Cardiac muscle cell (in vitro differentiated cells and primary cell): ENCODE measurements around the gene PDCD1LG2. TPM values are rescaled to one million over a fixed set of nuclear protein-coding genes. Genes with fewer than 3 reads are reported as not detected.

ENCODE experiments used
- DNase-seq, 2 donors: peaks; one replicate each; pipeline versions ENCODE4 v3.0.0 to v3.0.0-alpha.2; 2010 to 2017; ENCODE audit warnings: low read depth in 1 of 2, low spot score in 1 of 2
- H3K27ac ChIP-seq: fragments of 200-600 bp; sonication (generic); 2 replicates; pipeline ENCODE4 v1.5.1; 2016
- H3K27me3 ChIP-seq: fragments of 200-600 bp; sonication (generic); 2 replicates; pipeline ENCODE4 v1.6.0; 2016; ENCODE audit warnings: control low read depth
- H3K36me3 ChIP-seq: fragments of 200-600 bp; sonication (generic); 2 replicates; pipeline ENCODE4 v1.5.1; 2016; ENCODE audit warnings: control low read depth
- H3K4me1 ChIP-seq: fragments of 200-600 bp; sonication (generic); 2 replicates; pipeline ENCODE4 v1.8.1; 2017; ENCODE audit warnings: low read depth, mild to moderate bottlenecking, mixed run types
- H3K4me3 ChIP-seq: fragments of 200-600 bp; sonication (generic); 2 replicates; pipeline ENCODE4 v1.5.1; 2016; ENCODE audit warnings: mild to moderate bottlenecking
- H3K9me3 ChIP-seq: fragments of 200-600 bp; sonication (generic); 2 replicates; pipeline ENCODE4 v1.5.1; 2017; ENCODE audit warnings: low read depth, mild to moderate bottlenecking, control low read depth
- CTCF ChIP-seq: IDR thresholded peaks from 2 replicates; pipeline ENCODE4 v1.5.1; 2012; ENCODE audit warnings: low read depth, mild to moderate bottlenecking, low read length
- polyA plus RNA-seq: library from polyadenylated mRNA; unstranded; fragments of >200 nt; fragmentation: Nextera tagmentation; extraction: Ambion mirVana; gene quantifications from 2 replicates; pipeline ENCODE4 v1.2.1, GENCODE V29; 2016
- total RNA-seq: library from RNA; depleted of rRNA; stranded (reverse); fragments of >200 nt; gene quantifications from 2 replicates; pipeline ENCODE4 v1.2.3, GENCODE V29; 2016

PDCD1LG2 gene
- total and polyA plus RNA-seq, 2 experiments from 2014 or later = not detected

DNA sequence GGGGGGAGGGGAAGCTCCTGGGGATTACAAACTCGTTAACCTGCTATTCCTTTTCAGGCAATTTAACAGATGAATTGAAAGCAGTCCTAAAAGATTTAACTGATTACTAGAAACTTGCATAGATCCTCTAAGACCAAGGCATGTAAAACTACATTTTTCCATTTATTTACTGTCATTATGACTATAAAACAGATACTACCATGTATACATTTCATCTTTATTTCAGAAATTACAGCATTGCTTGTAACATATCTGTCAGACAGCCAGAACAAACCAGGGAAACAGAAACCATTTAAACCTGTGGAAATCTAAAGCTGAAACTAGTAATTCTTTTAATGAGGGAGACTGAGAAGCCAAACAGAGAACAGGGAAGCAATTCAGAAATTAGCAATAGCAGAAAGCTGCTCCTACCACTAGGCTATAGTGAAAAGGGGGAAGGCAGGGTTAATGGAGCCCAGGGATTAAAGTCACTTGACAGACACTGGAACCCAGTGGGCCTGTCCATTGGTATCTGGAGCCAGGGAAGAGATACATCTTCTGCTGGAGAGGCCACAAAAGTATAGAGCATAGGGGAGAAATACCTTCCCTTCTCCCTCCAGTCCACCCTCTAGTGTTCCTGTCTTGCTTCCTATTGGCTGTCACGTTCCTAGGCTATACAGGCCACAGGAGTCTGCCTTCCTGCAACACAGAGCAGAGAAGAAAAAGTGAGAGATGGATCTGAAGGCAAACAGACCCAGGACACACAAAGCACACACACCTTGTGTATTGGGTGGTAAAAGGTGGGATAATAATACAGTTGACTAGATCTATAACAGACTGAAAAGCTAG, 33.8 kb downstream of the PDCD1LG2 start:
- no peak for DNase-seq
- no peak for TF ChIP-seq CTCF
- no peak overlapping the region for H3K4me3 ChIP-seq
- no peaks in the 10 kb centered on the region for H3K4me1 ChIP-seq
- H3K27ac ChIP-seq = no peak overlapping the region
- no peaks in the 10 kb centered on the region for H3K9me3 ChIP-seq
- no peaks in the 10 kb centered on the region for H3K36me3 ChIP-seq
- H3K27me3 ChIP-seq = no peaks in the 10 kb centered on the region

- TF ChIP-seq CTCF = no peak
Measured at GRCh38 chr9:5549658-5550650, 39.6 kb downstream of the PDCD1LG2 start.

DNA sequence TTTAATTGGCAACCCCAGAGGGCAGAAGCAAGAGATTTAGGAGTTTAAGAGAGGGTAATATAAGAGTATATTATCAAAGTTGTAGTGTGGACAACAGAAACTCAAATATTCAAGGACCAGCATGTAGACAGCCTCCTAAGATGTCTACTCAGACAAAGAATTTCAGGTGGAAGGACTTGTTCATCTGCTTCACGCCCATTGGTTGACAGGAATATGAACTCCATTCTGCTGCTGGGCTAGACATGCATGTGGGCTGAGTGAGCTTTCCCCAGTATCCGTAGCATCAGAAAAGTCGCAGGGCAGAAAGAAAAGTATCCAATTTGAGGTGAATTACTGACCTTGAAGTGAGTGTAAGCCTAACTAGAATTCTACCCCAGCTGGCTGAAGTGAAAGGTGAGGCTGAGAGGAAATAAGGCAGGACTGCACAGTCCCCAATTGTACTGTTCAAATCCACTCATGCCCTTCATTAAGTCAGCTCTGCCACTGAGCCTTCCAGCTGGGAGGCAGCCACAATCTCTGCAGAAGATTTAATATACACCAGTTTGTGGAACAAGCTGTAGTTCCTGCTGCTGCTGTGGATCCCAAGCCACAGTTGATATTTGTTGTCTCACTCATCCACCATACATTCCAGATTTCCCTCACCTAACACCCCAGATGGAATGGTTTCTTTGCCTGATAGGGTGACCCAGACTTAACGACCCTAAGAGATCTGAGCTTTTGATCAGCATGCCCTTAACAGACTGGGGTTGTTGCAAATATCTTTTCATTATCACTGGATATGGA, 41.2 kb downstream of the PDCD1LG2 start:
- no peaks in the 10 kb centered on the region for H3K4me1 ChIP-seq
- DNase-seq = no peak
- no peak for TF ChIP-seq CTCF
- no peak overlapping the region for H3K27ac ChIP-seq
- H3K27me3 ChIP-seq = no peaks in the 10 kb centered on the region
- no peaks in the 10 kb centered on the region for H3K36me3 ChIP-seq
- no peaks in the 10 kb centered on the region for H3K9me3 ChIP-seq
- H3K4me3 ChIP-seq = no peak overlapping the region

More at GRCh38 chr9:5549658-5550650, 39.6 kb downstream of the PDCD1LG2 start:
- Histone ChIP-seq H3K4me1 (no peaks in the 10 kb centered on the region), H3K36me3 (no peaks in the 10 kb centered on the region), H3K9me3 (no peaks in the 10 kb centered on the region), H3K4me3 (no peak overlapping the region), H3K27me3 (no peaks in the 10 kb centered on the region), H3K27ac (no peak overlapping the region)
- peak in 1 of 2 donors; percentile 52 for DNase-seq

GRCh38 chr9:5552301-5552700, 42.0 kb downstream of the PDCD1LG2 start:
- H3K36me3 ChIP-seq = no peaks in the 10 kb centered on the region
- H3K9me3 ChIP-seq = no peaks in the 10 kb centered on the region
- no peaks in the 10 kb centered on the region for H3K27me3 ChIP-seq
- no peak overlapping the region for H3K4me3 ChIP-seq
- no peak overlapping the region for H3K27ac ChIP-seq
- no peaks in the 10 kb centered on the region for H3K4me1 ChIP-seq
- TF ChIP-seq CTCF = no peak
- no peak for DNase-seq

DNA sequence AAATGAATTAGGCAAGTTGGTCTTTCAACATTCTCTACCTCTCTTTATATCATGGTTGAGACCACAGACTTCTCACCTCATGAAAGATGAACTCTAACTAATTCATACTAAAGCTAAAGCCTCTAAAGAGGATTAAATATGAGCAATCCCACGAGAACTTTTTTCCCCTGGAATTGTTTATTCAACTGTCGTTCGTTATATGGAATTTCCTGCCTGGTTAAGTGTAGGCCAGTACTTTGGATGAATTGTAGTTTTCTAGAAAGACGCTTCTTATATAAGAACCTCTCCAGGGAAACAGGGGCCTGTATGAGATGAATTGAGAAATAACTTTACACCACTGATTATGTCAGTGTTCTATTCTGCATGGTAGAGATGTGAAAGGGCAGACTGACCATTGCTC, 42.9 kb downstream of the PDCD1LG2 start:
- H3K4me1 ChIP-seq = no peaks in the 10 kb centered on the region
- peak in 1 of 2 donors; percentile 82 for DNase-seq
- no peaks in the 10 kb centered on the region for H3K9me3 ChIP-seq
- H3K4me3 ChIP-seq = no peak overlapping the region
- H3K36me3 ChIP-seq = no peaks in the 10 kb centered on the region
- no peaks in the 10 kb centered on the region for H3K27me3 ChIP-seq
- no peak for TF ChIP-seq CTCF
- H3K27ac ChIP-seq = no peak overlapping the region
